Retina (tissue), 1 donor: ENCODE results near the gene GPLD1.

ENCODE experiments used
- DNase-seq: peaks from one replicate; pipeline ENCODE4 v3.0.0-alpha.2; 2016

Gene GPLD1

GRCh38 chr6:24378473-24379097 is 110.8 kb downstream of the GPLD1 start:
- DNase-seq, result no peak
